ENCODE results near the gene IL4. TPM values are rescaled to one million over a fixed set of nuclear protein-coding genes. Genes with fewer than 3 reads are reported as not detected.

Gene IL4
- total RNA-seq, 1 experiment from 2014 or later = not detected

DNA sequence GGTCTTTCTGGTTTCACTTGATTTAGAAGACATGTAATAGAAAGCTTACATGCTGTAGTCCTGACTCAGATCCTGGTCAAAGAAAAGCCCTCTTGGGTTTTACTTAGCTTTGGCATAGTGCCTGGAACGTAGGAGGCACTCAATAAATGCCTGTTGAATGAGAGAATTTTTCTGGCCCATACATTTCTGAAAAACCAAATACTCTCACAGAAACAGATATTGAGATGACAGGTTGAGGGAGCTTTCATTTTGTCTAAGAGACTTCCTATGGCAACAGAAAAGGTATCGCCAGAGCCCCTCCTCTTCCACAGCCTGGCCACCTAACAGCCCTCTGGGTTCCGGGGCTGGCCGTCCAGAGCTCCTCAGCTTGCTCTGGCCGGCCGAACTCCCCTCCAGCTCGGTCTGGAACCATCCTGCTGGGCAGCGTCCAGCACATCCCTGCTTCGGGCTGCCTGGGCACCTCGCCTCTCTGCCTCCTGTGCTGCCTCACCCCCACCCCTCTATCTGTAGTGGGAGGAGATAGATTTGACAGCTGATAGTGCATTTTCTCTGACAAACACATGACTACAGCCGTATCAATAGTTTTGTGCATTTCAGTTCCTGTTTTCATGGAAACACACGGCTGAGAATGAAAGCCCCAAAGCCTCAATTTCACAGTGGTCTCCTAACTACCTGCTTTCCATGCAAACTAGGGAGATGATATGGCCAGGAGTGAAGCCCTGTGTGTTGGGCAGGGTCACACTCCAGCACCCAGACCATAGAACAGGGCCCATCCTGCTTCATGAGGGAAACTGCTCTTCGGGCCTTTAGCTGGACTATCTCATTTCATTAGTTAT lies 1.1 kb downstream of the IL4 start:
- POLR2A ChIA-PET = no interaction called here
- peaks cover 8% of the 10 kb centered on the region for H3K4me1 Mint-ChIP-seq
- H3K27me3 Mint-ChIP-seq (ENCODE audit: low read depth) = no peaks in the 10 kb centered on the region
- no peak for DNase-seq (ENCODE audit: low spot score)
- no peak overlapping the region for H3K4me3 Mint-ChIP-seq
- no peak for ATAC-seq
- peaks cover 2% of the 10 kb centered on the region; the same call in 1 of the 2 replicates for H3K36me3 Mint-ChIP-seq
- no peak overlapping the region for H3K27ac Mint-ChIP-seq
- CTCF ChIA-PET = interaction anchor here (1.2 to 1.3 kb wide), 2 partner anchors 139 to 145 kb away, joined by 3 to 4 read pairs; no protein-coding TSS in a partner anchor
- TF ChIP-seq ZNF512 (CRISPR knock-in tag; IDR thresholded peaks at IDR 0.05; ENCODE audit: borderline replicate concordance) (no peak), PRRX2 (CRISPR knock-in tag; IDR thresholded peaks at IDR 0.05) (no peak), ATF3 (CRISPR knock-in tag; conservative IDR thresholded peaks at IDR 0.05) (no peak), ERG (CRISPR knock-in tag; IDR thresholded peaks at IDR 0.05) (no peak), NR1H2 (CRISPR knock-in tag; IDR thresholded peaks at IDR 0.05) (no peak), ATF2 (CRISPR knock-in tag; IDR thresholded peaks at IDR 0.05; ENCODE audit: borderline replicate concordance, low read depth) (no peak), E2F1 (CRISPR knock-in tag; IDR thresholded peaks at IDR 0.05) (no peak), SOX15 (CRISPR knock-in tag; IDR thresholded peaks at IDR 0.05) (no peak), ZNF219 (CRISPR knock-in tag; IDR thresholded peaks at IDR 0.05; ENCODE audit: borderline replicate concordance) (no peak), ATF1 (CRISPR knock-in tag; IDR thresholded peaks at IDR 0.05) (no peak), ESRRA (CRISPR knock-in tag; IDR thresholded peaks at IDR 0.05; ENCODE audit: borderline replicate concordance) (no peak), RELA (CRISPR knock-in tag; IDR thresholded peaks at IDR 0.05; ENCODE audit: borderline replicate concordance) (no peak), ZNF317 (CRISPR knock-in tag; IDR thresholded peaks at IDR 0.05; ENCODE audit: borderline replicate concordance, low read depth) (no peak), ETV6 (CRISPR knock-in tag; IDR thresholded peaks at IDR 0.05) (no peak), IRF2 (CRISPR knock-in tag; IDR thresholded peaks at IDR 0.05; ENCODE audit: borderline replicate concordance, low read depth) (no peak)
- TF ChIP-seq, protein P1, sequence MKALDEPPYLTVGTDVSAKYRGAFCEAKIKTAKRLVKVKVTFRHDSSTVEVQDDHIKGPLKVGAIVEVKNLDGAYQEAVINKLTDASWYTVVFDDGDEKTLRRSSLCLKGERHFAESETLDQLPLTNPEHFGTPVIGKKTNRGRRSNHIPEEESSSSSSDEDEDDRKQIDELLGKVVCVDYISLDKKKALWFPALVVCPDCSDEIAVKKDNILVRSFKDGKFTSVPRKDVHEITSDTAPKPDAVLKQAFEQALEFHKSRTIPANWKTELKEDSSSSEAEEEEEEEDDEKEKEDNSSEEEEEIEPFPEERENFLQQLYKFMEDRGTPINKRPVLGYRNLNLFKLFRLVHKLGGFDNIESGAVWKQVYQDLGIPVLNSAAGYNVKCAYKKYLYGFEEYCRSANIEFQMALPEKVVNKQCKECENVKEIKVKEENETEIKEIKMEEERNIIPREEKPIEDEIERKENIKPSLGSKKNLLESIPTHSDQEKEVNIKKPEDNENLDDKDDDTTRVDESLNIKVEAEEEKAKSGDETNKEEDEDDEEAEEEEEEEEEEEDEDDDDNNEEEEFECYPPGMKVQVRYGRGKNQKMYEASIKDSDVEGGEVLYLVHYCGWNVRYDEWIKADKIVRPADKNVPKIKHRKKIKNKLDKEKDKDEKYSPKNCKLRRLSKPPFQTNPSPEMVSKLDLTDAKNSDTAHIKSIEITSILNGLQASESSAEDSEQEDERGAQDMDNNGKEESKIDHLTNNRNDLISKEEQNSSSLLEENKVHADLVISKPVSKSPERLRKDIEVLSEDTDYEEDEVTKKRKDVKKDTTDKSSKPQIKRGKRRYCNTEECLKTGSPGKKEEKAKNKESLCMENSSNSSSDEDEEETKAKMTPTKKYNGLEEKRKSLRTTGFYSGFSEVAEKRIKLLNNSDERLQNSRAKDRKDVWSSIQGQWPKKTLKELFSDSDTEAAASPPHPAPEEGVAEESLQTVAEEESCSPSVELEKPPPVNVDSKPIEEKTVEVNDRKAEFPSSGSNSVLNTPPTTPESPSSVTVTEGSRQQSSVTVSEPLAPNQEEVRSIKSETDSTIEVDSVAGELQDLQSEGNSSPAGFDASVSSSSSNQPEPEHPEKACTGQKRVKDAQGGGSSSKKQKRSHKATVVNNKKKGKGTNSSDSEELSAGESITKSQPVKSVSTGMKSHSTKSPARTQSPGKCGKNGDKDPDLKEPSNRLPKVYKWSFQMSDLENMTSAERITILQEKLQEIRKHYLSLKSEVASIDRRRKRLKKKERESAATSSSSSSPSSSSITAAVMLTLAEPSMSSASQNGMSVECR (CRISPR knock-in tag; IDR thresholded peaks at IDR 0.05; ENCODE audit: borderline replicate concordance) = no peak
- TF ChIP-seq, protein P2, sequence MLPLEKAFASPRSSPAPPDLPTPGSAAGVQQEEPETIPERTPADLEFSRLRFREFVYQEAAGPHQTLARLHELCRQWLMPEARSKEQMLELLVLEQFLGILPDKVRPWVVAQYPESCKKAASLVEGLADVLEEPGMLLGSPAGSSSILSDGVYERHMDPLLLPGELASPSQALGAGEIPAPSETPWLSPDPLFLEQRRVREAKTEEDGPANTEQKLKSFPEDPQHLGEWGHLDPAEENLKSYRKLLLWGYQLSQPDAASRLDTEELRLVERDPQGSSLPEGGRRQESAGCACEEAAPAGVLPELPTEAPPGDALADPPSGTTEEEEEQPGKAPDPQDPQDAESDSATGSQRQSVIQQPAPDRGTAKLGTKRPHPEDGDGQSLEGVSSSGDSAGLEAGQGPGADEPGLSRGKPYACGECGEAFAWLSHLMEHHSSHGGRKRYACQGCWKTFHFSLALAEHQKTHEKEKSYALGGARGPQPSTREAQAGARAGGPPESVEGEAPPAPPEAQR (CRISPR knock-in tag; IDR thresholded peaks at IDR 0.05) = no peak
- TF ChIP-seq, protein P3, sequence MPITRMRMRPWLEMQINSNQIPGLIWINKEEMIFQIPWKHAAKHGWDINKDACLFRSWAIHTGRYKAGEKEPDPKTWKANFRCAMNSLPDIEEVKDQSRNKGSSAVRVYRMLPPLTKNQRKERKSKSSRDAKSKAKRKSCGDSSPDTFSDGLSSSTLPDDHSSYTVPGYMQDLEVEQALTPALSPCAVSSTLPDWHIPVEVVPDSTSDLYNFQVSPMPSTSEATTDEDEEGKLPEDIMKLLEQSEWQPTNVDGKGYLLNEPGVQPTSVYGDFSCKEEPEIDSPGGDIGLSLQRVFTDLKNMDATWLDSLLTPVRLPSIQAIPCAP (CRISPR knock-in tag; IDR thresholded peaks at IDR 0.05) = no peak
- TF ChIP-seq, protein P4, sequence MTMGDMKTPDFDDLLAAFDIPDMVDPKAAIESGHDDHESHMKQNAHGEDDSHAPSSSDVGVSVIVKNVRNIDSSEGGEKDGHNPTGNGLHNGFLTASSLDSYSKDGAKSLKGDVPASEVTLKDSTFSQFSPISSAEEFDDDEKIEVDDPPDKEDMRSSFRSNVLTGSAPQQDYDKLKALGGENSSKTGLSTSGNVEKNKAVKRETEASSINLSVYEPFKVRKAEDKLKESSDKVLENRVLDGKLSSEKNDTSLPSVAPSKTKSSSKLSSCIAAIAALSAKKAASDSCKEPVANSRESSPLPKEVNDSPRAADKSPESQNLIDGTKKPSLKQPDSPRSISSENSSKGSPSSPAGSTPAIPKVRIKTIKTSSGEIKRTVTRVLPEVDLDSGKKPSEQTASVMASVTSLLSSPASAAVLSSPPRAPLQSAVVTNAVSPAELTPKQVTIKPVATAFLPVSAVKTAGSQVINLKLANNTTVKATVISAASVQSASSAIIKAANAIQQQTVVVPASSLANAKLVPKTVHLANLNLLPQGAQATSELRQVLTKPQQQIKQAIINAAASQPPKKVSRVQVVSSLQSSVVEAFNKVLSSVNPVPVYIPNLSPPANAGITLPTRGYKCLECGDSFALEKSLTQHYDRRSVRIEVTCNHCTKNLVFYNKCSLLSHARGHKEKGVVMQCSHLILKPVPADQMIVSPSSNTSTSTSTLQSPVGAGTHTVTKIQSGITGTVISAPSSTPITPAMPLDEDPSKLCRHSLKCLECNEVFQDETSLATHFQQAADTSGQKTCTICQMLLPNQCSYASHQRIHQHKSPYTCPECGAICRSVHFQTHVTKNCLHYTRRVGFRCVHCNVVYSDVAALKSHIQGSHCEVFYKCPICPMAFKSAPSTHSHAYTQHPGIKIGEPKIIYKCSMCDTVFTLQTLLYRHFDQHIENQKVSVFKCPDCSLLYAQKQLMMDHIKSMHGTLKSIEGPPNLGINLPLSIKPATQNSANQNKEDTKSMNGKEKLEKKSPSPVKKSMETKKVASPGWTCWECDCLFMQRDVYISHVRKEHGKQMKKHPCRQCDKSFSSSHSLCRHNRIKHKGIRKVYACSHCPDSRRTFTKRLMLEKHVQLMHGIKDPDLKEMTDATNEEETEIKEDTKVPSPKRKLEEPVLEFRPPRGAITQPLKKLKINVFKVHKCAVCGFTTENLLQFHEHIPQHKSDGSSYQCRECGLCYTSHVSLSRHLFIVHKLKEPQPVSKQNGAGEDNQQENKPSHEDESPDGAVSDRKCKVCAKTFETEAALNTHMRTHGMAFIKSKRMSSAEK (CRISPR knock-in tag; IDR thresholded peaks at IDR 0.05; ENCODE audit: borderline replicate concordance) = no peak
- peaks cover 9% of the 10 kb centered on the region for H3K9me3 Mint-ChIP-seq

Data from WTC11 (cell line).